Activated gamma-delta T cell (primary cell): Measurements from ENCODE around the gene SMIM27.
"Not testable (repeated sequence)": the region's sequence is repeated elsewhere in the genome, so short reads cannot be mapped to it uniquely, and the experiment has no call there.

Experiments used
- DNase-seq: peaks from one replicate; lab custom pipeline; 2025; lab: John Stamatoyannopoulos, UW

SMIM27 gene

GRCh38 chr9:32596936-32597335, 44.8 kb downstream of the SMIM27 start:
- no peak for DNase-seq

GRCh38 chr9:32599021-32599420, 46.9 kb downstream of the SMIM27 start:
- not testable (repeated sequence) for DNase-seq
